OCI-LY7 (cell line): ENCODE data around the gene HSD17B13.

Experiments used
- EZH2phosphoT487 ChIP-seq: fragments of 200-600 bp; sonication (generic); IDR thresholded peaks from 2 replicates; pipeline ENCODE4 v1.6.1; 2018; ENCODE audit warnings: low read depth, borderline replicate concordance, mild to moderate bottlenecking, mixed run types, antibody characterized with exemption, low read length, moderate library complexity, mixed read lengths
- TF ChIP-seq, protein P1 (sequence below): fragments of 200-600 bp; sonication (generic); conservative IDR thresholded peaks from 2 replicates; pipeline ENCODE4 v1.5.1; 2014; ENCODE audit warnings: mild to moderate bottlenecking, antibody characterized with exemption, low read length, moderate library complexity, mixed read lengths

GRCh38 chr4:87257523-87257922 lies 65.2 kb downstream of the HSD17B13 start:
- TF ChIP-seq, protein P1, sequence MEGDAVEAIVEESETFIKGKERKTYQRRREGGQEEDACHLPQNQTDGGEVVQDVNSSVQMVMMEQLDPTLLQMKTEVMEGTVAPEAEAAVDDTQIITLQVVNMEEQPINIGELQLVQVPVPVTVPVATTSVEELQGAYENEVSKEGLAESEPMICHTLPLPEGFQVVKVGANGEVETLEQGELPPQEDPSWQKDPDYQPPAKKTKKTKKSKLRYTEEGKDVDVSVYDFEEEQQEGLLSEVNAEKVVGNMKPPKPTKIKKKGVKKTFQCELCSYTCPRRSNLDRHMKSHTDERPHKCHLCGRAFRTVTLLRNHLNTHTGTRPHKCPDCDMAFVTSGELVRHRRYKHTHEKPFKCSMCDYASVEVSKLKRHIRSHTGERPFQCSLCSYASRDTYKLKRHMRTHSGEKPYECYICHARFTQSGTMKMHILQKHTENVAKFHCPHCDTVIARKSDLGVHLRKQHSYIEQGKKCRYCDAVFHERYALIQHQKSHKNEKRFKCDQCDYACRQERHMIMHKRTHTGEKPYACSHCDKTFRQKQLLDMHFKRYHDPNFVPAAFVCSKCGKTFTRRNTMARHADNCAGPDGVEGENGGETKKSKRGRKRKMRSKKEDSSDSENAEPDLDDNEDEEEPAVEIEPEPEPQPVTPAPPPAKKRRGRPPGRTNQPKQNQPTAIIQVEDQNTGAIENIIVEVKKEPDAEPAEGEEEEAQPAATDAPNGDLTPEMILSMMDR: no peak
- TF ChIP-seq EZH2phosphoT487: no peak
